H4 (cell line): ENCODE results near the gene FBXW12. TPM values are rescaled to one million over a fixed set of nuclear protein-coding genes. Genes with fewer than 3 reads are reported as not detected.
"Not testable (repeated sequence)": the region's sequence is repeated elsewhere in the genome, so short reads cannot be mapped to it uniquely, and the experiment has no call there.

Source experiments
- DNase-seq: peaks from one replicate; pipeline ENCODE4 v3.0.0-alpha.2; 2015; ENCODE audit warnings: low spot score
- total RNA-seq: library from RNA; depleted of rRNA; stranded (reverse); fragments of >200 nt; shearing (Covaris generic); gene quantifications from 2 replicates; pipeline ENCODE4 v1.2.3, GENCODE V29; 2014

FBXW12 gene
- total RNA-seq, 1 experiment from 2014 or later = 0.08 TPM

DNA sequence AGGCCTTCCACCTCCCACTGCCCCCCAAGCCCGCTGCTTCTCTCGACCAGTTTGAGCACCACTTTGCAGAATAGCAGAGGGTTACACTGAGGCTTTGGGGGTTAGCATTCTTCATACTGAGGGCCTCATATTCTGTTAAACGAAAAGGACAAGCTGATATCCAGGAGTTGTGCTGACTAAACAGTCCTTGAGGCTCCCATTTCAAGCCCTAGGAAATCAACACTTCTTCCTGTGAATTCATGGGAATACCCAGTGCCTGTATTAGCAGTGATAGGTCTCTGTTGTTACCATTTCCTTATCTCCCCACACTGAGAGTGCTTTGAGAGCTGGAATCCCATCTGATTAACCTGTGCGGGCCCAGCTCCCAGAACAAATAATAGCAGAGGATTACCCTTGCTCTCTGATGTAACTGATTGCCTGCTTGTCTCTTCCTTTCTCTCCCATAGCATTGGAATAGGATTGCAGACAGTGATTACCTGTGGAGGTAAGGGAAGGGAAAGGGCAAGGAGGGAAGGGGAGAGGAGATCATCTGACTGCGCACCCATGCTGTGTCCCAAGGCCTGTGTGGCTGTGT is 930 bp downstream of the FBXW12 start:
- no peak for DNase-seq

DNA sequence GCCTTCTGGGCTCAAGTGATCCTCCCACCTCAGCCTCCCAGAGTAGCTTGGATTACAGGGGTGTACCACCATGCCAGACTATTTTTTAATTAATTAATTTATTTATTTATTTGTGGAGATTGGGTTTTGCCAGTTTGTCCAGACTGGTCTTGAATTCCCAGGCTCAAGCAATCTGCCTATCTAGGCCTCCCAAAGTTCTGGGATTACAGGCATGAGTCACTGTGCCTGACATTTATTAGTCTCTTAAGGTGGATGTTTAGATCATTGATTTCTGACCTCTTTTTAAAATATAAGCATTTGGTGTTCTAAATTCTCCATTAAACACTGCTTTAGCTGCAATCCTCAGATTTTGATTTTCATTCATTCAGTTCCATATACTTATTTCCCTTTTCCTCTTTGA is 15.6 kb downstream of the FBXW12 start:
- no peak for DNase-seq

DNA sequence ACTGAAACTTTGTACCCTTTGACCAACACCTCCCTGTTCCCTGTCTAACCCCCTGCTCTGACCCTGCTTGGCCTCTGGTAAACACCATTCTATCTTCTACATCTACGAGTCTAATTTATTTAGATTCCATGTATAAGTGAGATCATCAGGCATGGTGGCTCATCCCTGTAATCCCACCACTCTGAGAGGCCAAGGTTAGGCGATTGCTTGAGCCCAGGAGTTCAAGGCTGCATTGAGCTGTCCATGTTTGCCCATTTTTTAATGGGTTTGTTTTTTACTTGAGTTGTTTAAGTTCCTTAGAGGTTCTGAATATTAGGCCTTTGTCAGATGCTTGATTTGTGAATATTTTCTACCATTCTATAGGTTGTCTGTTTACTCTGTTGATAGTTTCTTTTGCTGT is 16.9 kb downstream of the FBXW12 start:
- no peak for DNase-seq

DNA sequence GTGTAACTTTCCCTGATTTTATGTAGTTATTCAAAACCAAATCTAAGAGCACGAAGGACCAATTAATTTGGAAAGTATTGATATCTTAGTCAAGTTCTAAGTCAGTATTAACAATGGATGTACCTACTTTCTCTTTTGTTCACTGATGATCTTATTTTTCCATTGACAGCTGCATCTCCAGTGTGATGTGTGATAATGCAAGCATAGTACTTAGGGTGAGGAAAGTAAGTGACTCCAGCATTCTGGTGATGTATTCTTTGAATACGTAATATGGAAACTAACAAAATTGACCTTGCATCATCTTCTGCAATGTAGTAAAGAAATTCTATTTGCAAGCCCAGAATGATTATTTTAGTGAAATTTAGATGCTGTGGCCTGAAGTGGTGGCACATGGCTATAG is 22.4 kb downstream of the FBXW12 start:
- DNase-seq = no peak

DNA sequence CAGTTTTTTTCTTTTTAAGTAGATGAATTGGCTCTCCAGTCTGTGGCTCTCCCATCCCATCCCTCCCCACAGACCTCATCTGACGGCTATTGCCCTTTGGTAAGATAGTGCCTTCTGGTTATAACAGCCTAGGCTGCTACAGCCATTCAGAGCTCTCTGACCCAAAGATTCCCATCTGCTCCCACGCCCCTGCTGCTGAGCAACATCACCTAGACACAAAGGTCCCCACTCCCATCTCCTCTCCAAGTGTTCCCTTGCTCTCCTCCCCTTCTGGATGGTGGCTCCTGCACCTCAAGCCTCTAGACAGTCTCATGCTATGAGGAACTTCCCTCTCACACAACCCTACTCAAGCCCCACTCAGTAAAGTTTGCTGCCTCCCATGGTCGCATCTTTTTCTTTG is 23.7 kb downstream of the FBXW12 start:
- no peak for DNase-seq

DNA sequence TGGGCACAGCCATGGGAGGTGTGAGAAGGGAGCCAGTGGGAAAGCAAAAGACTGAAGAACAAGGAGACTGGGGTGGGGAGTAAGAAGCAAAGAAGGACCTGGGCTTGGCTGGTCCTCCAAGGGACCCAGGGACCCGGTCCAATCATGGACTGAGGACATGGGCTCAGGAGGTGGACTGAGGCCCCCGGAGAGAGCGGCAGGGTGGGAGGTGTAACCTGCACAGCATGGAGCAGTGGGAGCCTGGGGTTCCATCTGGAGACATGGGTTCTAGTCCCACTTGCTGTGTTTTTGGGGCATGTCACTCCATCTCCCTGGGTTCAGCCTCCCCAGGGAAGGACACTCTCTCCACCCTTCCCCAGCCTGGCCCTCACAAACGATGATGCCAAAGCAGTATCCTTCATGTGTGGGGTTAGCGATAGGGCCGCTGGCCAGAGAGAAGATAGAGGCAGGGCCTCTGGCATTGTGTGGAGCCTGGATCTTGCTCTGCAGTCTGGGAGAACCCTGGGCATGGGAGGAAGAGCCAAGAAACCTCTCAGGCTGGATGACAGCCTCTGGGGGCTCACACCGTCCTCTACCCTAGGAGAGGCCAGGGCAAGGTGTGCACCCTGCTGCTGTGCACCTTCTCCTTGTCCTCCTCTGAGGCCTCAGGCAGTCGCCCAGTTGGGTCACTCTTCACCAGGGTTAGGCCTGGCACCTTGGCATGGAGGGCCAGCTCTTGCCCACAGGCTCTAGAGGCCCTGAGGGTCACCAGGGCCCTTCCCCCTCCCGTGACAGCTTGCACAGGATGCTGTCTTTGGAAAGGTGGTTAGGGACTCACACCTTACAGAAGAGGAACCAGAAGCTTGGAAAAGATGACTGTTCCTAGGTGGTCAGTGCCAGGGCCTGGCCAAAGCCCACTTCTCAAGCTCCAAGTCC is 26.0 kb downstream of the FBXW12 start:
- no peak for DNase-seq

DNA sequence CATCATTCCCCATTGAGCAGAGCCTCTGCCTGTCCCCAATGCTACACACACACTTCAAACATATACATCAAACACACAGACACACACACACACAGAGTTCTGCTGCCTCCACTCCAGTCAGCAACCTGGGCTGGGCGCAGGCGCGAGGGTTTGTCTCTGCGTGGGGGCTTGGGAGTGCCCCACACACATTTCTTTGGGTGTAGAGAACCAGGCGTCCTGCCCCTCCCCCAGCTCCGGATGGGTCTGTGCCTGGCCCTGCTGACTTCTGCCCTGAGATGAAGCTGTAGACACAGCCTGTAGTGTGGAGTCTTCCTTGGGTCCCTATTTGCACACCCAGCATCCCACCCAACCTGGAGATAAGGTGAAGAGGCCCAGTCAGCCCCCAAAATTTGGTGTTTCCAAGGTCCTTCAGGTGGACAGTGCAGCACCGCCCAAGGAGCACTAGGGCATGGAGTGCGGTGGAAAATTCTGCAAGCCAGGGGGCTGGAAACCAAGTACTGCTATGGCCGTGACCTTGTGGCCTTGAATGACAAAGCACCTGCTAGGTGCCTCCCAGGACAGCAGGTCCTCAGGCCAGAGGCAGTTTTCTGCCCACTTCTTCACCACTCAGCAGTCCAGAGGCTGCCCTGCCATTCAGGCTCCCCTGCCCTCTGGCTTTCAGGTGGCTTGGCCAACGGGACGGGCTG is 26.8 kb downstream of the FBXW12 start:
- no peak for DNase-seq

DNA sequence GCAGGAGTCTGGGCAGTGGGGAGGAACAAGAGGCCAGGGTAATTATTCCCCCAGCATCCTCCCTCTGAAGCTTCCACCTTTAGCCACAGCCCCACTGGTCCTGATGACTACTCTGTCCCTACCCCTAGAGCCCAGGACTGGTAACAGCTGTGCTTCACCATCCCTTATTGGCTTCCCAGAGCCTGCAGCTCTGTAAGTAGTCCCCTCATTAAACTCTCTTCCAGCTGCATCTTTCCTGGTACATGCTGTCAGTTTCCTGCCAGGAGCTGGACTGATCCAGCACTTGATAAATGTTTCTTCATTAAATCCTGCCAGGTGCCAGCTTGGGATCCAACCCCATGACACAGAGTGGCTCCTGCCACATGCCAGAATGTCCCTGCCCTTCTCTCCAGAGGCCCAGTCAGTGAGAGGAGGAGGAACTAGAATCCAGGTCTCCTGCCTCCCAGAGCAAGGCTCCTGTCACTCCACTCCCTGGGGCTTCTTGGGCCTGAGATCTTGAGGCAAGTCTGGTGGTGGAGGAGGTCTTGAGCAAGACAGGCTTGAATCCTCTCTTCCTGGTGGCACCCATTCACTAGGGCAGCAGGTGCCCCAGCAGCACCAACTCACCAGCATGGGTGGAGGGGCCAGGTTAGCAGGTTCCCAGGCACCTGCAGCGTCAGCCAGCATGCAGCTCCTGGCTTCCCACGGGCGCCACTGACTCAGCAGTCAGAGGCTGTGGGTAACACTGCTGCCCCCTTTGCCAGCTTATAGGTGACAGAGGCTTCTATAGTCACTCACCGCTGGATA is 27.6 kb downstream of the FBXW12 start:
- no peak for DNase-seq

DNA sequence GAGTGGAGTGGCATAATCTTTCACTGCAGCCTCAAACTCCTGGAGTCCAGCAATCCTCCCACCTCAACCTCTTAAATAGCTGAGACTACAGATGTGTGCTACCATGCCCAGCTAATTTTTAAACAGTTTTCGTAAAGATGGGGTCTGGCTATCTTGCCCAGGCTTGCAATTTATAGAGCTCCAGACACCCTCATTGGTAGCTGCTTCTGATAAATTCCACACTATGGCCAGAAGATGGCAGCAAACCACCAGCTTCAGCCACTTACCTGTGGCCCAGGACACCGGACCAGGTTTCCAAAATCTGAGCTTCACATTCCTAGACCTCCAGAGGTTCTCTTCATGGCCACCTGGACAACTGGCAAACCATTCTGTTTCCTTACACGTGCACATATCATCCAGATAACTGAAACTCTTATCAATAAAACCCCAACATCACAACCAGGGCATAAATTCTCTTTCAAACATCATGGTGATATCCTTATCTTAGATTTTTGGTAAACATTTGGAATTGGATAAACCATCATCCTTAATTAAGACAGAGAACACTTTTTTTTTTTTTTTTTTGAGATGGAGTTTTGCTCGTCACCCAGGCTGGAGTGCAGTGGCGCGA is 28.9 kb downstream of the FBXW12 start:
- DNase-seq = peak; percentile 34

DNA sequence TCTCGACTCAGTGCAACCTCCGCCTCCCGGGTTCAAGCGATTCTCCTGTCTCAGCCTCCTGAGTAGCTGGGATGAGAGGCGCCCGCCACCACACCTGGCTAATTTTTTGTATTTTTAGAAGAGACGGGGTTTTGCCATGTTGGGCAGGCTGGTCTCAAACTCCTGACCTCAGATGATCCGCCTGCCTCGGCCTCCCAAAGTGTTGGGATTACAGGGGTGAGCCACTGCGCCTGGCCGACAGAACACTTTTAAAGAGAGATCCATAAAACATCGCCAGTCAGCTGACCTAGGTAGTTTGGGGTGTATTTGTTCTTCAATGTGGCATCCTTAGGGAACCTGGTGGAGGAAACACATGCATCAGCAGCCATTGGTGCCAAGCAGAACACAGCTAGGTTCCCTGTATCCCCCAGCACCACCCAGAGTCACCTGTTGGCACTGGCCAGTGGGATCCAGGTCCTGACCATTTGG is 29.4 kb downstream of the FBXW12 start:
- DNase-seq = not testable (repeated sequence)

DNA sequence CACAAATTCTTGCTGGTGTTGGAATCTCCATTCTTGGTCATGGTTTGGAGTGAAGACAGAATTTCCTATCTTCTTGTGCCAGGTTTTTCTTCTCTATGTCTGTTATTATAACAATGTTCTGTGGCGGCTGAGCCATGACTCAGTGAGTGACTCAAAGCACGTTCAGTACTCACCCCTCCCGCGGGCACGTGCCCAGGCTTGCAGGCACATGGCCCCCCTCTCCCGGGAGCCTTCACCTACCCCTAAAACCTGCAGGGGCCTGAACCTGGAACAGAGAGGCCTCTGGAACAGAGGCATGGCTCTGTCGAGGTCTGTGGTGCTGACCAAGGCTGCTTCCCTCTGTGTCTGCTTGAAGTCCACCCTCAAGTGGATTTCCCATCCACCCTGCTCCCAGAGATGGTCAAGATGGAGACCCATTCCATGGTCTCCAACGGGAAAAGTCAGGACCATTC is 30.3 kb downstream of the FBXW12 start:
- DNase-seq = peak; percentile 33

DNA sequence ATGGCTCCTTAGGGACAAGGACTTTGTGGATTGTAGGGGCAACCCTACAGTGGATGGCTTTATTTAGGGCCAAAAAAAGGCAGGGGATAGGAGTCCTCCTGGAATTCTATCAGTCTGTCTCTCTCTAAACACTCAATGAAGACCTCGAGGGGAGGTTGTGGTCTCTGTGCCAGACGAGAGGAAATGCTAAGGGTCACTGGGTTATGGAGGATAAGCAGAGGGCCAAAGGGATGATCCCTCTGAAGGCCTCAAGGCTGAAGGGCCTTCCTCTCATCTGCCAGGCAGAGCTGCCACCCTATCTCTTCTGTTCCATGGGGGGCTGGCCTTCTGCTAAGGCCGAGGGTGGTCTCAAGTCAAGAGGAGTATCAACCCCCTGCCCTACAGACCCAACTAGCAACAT is 30.9 kb downstream of the FBXW12 start:
- no peak for DNase-seq

DNA sequence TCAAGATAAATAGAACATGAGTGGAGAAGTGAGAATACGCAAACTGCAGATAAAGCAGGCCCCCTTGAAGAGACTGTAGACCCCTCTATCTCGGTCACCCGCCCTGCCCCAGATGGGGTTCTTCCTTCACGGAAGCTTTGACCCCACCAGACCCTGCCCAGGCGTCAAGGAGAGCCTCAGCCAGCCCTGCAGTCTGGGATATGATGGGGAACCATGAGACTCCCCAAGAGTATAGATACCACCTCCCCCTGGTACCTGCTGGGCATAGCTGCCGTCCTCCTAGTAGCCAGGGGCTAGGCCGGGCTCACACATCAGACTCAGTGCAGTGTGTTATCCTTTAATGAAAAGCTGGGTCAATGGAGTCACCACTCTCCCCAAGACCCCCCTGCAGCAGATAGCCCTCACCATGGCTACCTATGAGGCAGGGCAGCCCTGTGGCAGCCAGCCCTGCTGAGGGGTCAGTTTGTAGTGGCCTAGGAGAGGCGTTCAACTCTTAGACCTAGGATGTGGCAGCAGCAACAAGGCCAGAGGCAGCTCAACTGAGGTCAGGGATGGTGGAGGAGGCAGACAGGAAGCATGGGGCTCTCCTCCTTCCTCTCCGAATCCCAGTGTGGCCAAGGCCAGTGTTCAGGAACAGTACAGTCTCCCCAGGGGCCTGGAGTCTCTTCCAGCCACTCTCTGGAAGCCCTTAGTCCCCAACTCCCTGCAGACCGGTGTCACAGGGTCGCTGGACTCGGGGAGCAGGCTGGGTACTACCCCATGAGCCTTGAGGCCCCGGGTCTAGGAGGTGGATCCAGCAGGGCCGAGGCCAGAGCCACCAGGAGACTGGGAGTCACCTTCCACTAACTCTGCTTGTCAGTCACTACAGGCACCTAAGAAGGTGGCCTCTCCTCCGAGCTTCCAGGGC is 31.8 kb downstream of the FBXW12 start:
- no peak for DNase-seq

DNA sequence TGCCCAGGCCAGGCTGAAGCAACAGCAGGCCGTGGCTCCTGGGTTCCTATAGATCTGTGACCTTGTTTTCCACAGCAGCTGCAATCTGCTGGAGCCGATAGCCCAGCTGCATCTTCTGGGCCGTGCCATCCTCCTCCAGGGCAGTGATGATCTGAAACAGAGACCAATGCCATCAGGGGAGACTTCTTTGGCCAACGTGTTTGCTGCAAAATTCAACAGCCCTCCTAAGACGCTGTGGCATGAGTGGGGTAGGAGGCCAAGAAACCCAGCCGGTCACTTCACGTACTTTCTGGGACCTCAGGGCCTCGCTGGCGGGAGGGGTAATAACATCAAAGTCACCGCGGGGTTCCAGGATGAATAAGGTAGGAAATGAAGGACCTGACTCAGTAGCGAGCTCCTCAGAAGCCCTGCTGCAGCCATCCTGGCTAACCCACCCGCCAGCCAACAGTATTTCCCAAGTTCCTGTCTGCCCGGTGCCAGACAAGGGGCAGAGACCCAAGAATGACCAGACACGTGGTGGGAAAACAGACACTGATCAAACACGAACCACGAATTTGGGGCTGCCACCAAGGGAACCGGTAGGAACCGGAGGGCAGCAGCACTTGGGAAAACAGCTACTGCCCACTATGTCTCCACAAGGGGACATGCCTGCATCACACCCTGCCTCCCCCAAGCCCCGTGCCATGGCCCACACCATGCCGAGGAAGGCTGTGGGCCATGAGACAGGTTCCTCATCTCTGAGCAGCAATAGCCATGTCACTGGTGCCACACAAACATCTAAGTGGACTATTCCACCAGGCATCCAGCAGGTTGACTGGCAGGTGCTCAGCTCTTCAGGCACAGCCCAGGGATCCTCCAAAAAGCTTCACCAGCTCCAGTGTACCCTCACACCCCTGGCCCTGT is 32.7 kb downstream of the FBXW12 start:
- no peak for DNase-seq

DNA sequence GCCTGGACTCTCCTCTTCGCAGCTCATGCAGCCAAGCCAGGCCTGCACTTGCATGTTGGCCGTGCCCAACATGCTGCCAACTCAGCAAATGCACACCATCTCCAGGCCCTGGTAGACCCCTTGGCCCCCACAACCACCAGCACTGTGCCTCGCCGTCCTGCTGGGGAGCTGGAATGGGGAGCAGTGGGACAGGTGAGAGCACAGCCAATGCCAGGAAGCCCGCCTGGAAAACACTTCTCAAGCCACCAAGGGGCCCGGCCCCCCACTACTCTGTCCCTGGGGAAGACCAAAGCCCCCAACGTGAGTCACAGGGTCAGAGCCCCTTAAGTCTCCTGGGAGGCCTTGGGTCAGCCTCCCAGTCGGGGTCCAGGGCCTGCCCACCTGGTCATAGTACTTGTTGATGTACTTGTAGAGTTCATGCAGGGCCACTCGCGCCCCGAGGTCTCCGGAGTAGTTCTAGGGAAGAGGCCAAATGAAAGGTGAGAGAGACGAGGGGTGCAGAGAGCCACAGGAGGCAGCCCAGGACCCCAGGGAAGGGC is 33.4 kb downstream of the FBXW12 start:
- no peak for DNase-seq

DNA sequence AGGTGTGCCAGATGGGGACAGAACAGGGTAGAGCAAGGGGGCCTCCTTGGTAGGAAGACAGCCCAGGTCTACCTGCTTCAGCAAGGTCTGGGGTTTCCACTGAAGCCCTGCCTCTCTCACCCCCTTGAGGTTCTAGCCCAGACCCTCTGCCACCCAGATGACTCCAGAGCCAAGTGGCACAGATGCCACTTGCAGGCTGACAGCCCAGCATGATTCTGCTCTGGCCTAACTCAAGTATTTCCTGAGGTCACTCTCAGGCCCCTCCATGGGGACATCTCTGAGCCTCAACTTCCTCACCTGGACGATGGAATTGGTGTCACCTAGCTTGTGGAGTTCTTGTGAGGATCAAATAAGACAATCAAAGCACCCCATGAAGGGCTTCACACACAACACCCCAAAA is 34.0 kb downstream of the FBXW12 start:
- no peak for DNase-seq

DNA sequence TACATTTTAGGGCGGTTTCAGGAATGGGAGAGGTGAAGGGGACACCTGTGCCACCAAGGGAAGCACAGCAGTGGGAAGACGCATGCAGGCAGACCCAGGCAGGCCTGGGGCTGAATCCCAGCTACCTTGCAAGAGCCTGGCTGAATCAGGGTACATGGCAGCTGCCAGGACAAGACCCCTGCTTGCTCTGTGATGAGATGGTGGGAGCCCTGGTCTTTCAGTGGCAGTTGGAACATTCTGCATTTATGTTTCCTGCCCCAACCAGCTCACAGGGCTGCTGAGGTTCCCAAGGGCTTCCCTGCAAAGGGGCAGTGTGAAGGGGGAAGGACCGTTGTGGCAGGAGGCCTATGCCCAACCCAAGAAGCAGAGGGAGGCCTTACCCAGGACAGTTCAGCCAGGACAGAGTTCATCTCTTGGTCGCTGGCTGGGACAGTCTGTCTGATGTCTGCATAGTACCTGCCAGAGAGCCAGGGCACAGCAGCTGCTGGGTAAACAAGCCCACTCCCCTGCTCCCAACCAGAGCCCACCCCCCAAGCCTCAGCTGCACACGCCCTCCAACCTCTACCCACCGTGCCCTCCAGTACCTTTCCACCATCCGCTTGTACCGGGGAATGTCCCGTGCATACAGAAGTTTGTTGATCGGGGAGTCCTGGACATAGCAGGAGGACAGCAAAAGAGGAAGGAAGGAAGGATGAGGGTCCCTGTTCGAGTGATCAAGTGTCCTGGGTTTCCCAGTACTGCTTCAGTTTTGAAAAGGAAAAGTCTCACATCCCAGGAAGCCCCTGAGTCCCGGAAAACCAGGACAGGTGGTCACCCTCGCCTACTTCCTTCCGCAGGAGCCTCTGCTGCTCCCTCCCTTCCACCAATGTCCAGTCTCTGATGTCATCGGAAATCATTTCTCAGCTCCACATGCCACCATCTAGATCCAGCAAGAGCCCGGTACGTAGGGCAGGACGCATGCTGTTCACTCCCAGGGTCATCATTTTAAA is 34.7 kb downstream of the FBXW12 start:
- DNase-seq = no peak
